Hippocampal formation (tissue), 2 donors: Measurements from ENCODE around the gene MAPK13.

Source experiments
- DNase-seq, 2 donors: peaks; one replicate each; lab custom pipeline; 2025; lab: John Stamatoyannopoulos, UW

MAPK13 gene

DNA sequence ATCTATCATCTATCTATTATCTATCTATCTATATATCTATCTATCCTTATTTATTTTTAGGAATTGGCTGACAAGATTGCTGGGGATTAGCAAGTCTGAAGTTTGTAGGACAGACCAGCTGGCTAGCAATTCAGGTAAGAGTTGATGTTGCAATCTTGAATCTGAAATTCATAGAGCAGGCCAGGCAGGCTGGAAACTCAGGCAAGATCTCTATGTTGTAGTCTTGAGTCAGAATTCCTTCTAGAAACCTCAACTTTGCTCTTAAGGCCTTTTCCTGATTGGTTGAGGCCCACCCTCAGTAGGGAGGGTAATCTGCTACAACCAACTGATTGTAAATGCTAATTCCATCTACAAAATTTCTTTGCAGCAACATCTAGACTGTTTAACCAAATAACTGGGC lies 19.2 kb downstream of the MAPK13 start:
- no peak for DNase-seq

DNA sequence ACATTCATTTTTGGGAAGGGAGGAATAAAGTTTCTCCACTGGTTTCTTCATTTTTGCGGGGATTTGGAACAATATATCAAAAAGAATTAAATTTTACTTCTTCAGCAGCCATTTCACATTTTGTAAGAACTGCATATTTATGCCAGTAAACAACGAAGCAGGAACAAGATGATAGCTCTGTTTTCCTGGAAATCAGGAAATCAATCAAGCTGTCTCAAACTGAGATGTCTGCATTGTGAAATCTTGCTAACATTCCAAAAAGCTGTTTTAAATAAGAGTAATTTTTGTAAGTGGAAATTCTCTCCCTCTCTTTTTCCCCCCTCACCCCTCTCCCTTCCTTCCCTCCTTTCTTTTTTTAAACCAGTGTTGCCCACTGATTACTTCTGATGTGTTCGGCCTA lies 20.0 kb downstream of the MAPK13 start:
- no peak for DNase-seq

DNA sequence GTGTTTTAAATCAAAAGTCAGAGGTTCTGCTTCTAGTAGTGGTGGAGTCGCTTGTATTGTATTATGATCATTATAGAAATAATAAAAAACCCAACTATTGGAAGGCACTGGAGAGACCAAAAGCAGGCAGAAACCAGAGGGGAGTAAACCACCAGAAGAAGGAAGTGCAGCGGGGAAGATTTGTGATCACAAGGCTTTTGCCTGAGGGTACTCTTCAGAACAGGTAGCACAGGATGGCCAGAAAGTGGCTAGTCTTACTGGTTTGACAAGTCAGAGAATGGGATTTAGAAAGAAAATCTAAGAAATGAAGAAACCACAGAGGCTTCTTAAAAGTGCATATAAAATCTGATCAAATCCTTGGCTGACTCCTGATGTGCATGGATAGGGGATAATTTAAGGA lies 24.0 kb downstream of the MAPK13 start:
- no peak for DNase-seq

DNA sequence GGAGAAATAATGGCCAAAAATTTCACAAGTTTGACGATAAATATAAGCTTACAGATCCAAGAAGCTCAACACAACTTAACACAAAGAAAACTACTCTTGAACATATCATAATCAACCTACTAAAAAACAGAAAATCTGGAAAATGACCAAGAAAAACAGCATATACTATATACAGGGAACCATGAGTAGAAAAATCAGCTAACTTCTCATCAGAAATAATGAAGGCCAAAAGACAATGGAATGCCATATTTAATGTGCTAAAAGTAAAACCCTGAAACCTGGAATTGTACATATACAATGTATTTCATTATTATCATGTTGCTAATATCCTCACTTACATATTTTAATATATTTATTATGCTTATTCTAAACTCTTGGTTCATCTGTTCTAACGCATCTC lies 25.3 kb downstream of the MAPK13 start:
- no peak for DNase-seq

DNA sequence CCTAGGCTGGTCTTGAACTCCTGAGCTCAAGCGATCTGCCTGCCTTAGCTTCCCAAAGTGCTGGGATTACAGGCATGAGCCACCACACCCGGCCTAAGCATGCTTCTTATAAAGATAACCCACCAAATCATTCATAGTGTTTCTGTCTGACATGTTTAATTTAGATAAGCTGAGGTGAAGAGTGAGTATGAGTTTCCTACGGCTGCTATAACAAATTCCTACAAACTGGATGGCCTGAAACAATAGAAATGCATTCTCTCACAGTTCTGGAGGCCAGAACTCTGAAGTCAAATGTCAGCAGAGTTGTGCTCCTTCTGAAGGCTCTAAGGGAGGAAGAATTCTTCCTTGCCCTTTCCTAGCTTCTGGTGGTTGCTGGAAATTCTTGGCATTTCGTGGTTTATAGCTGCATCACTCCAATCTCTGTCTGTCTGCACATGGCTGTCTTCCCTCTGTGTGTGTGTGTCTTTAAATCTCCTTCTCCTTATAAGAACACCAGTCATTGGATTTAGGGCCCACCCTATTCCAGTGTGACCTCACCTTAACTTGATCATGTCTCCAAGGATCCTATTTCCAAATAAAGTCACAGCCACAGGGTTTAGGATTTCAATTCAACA lies 29.9 kb downstream of the MAPK13 start:
- no peak for DNase-seq

DNA sequence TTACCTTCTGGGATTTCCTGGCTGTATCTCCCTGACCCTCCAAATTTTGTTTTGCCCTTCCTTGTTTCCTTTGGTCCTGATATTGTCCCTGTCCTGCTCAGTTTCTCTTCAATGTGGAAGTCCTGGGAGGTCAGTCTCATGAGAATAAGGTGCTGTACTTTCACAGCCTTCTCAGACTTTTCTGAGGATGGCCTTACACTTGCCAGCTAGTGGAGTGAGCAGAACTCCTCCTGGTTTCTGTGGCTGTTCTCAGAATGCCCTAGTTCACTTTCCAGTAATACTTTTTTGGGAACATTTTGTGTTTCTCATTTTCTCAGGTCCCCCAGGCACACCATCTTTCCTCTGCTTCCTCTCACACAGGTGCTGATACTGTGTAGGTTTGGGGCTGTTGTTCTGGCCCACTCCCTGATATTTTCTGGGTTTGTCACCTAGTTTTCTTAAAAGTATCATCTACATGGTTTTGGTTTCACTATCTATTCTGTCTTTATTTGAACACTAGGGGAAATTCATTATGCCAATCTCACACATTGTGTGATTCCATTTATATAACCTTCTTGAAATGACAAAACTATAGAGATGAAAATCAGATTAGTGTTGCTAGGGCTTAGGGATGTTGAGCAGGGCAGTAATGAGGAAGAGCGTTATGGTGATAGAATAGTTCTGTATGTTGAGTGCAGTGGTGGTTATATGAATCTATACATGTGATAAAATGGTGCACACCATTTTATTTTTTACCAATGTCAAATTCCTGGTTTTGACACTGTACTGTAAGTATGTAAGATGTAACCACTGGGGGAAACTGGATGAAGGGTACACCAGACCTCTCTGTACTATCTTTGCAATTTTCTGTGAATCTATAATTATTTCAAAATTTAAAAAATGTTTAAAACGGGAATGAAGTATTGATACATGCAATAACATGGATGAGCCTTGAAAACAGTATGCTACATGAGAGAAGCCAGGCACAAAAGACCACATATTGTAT lies 39.0 kb downstream of the MAPK13 start:
- DNase-seq: no peak

DNA sequence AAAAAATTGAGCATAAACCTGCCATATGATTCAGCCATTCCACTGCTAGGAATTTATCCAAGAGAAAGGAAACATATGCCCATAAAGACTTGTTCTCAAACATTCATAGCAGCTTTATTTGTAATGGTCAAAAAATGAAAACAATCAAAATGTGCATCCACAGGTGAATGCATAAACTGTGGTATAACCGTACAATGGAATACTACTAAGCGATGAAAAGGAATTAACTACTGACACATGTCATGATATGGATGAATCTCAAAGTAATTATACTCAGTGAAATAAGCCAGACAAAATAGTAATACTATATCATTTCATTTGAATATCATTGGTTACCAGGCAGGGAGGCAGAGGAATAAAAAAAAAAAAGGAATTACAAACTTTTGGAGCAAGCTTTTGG lies 40.4 kb downstream of the MAPK13 start:
- no peak for DNase-seq

DNA sequence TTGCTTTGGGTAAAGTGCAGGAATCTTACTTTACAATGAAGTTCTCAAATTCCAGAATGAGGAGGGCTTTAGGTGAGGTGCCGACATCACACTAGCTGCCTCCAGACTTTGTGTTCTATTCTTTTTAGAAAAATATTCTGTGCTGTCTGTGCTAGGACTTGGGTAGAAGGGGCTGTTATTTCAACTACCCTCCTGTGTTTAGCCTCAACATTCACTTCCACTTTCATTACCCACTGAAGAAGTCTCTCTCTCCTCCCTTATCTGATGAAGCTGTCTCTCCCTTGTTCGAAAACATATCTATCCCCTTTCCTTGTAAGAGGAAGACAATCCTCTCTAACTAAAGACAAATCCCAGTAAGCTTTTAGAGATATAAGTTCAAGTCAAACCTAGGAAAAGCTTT lies 41.3 kb downstream of the MAPK13 start:
- no peak for DNase-seq

DNA sequence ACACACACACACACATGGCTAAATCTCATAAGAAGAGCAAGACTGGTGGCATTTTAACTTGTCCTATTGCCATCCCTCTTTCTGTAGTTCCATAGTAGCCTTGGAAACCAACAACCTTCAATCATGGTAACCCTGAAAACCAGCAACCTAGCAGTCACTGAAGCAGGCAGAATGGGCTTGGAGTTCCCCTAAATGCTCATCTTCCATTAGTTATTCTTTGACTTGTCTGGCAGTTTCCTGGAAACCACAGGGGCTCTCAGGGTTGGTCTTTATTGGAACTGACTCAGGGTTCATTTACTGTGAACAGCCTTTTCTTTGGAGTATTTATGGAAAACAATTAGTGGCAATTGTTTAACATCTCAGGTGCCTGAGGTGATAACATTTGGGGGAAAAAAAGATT lies 46.9 kb downstream of the MAPK13 start:
- no peak for DNase-seq

DNA sequence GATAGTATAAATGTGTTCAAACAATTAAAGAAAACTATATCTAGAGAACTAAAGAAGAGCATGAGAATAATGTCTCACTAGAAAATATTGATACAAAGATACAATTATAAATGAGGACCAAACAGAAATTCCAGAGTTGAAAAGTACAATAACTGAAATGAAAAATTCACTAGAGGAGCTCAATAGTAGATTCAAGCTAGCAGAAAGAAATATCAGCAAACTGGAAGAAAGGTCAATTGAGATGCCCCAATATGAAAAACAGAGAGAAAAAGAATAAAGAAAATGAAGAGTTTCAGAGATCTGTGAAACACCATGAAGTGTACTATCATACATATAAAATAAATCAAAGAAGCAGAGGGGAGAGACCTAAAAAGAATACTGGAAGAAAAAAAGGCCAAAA lies 48.2 kb downstream of the MAPK13 start:
- DNase-seq: no peak

DNA sequence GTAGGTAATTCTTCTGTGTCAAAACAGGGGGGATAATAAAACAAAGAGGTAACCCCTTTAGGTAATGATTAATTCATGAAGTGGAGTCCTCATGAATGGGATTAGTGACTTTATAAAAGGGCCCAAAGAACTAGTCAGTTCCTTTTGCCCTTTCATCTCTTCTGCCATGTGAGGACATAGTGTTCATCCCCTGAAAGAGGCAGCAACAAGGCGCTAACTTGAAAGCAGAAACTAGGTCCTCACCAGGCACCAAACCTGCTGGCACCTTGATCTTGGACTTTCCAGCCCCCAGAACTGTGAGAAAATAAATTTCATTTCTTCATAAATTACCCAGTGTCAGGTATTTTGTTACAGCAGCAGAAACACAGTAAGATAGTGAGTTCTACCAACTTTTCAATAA lies 49.8 kb downstream of the MAPK13 start:
- no peak for DNase-seq

DNA sequence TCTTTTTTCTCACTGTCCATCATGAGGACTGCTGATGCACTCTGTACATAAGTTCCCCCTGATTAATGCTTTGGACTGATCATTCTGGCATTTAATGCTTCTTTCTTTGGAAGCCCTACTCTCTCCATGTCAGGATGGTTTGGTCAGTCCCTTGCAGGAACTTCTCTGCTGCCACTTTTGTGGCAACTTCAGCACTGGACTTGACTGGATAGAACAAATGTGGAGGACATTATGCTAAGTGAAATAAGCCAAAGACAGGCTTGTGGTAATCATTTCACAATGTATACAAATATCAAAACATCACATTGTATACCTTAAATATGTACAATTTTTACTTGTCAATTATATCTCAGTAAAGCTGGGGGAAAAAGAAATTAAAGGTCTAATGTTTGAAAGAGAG lies 54.0 kb downstream of the MAPK13 start:
- no peak for DNase-seq

DNA sequence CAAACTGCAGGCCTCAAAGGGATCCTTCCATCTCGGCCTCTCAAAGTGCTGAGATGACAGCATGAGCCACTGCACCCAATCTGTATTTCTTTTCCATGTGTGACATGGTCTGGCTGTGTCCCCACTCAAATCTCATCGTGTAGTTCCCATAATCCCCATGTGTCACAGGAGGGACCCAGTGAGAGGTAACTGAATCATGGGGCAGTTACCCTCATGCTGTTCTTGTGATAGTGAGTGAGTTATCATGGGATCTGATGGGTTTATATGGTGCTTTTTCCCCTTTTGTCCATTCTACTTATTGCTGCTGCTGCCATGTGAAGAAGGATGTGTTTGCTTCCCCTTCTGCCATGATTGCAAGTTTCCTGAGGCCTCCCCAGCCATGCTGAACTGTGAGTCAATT lies 55.9 kb downstream of the MAPK13 start:
- no peak for DNase-seq

DNA sequence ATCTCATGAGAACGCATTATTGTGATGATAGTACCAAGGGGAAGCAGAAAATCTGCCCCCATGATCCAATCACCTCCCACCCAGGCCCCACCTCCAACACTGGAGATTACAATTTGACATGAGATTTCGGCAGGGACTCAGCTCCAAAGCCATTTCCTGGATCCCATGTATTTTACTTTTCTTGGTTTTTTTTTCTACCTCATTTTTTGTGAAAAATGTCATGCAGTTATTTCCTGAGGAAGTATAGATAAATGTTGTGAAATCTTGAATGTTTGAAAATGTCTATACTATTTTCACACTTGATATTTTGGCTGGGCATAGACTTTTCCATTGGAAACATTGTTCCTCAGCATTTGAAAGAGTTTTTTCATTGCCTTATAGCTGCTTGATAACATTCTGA lies 57.1 kb downstream of the MAPK13 start:
- no peak for DNase-seq
